K562 (cell line): ENCODE measurements around the gene ZNF549. TPM values are rescaled to one million over a fixed set of nuclear protein-coding genes. Genes with fewer than 3 reads are reported as not detected.
"Not testable (repeated sequence)": the region's sequence is repeated elsewhere in the genome, so short reads cannot be mapped to it uniquely, and the experiment has no call there.

Experiments used
- ATAC-seq: fragments of 200-7000 bp; cut with Tn5 transposase; 3 replicates; pipeline ENCODE4 v1.9.1; 2020; ENCODE audit warnings: moderate library complexity
- BruUV-seq: library from RNA; stranded (reverse); fragments of 400-500 nt; replicated peaks from 2 replicates; lab custom pipeline; 2021; lab: Mats Ljungman, UMichigan
- CTCF ChIA-PET: fragments of 300-600 bp; formaldehyde crosslinking; extraction: SDS; loops from one replicate; lab custom pipeline; 2021; ENCODE audit warnings: low intra/inter-chr PET ratio; lab: Yijun Ruan, JAX
- POLR2A ChIA-PET: fragments of 300-600, 350-650 bp; sonication (Branson Sonifier 250); formaldehyde crosslinking; extraction: SDS; loops from one replicate; lab custom pipeline; 2021; ENCODE audit warnings: antibody characterized with exemption, inconsistent platforms; lab: Yijun Ruan, JAX
- DNase-seq, 4 experiments: peaks; one replicate each; pipeline versions ENCODE4 v3.0.0 to v3.0.0-alpha.2; 2011 to 2018; ENCODE audit warnings: low spot score in 3 of 4, mixed read lengths in 3 of 4; ENCODE audit errors: extremely low read depth in 1 of 4
- FAIRE-seq: peaks from 2 replicates; lab custom pipeline; 2011; peaks lifted over from hg19 to GRCh38; lab: Jason Lieb, UNC
- H2AFZ ChIP-seq: 2 replicates; pipeline ENCODE4 v1.6.0; 2011; ENCODE audit warnings: low read depth, low read length, control low read depth, inconsistent platforms
- H3K27ac ChIP-seq: fragments of 200-600 bp; 3 replicates; pipeline ENCODE4 v1.8.0; 2011; ENCODE audit warnings: low read depth, mild to moderate bottlenecking, control low read depth, inconsistent platforms, low read length, moderate library complexity, mixed read lengths; ENCODE audit errors: extremely low read depth
- H3K27me3 ChIP-seq, 2 experiments: fragments of 300-600 bp in 1 of 2; 2 replicates in 1 of 2; 3 replicates in 1 of 2; pipeline versions ENCODE4 v1.6.0 to v1.8.0; 2011; ENCODE audit warnings: inconsistent platforms in 2 of 2, low read length in 2 of 2, mild to moderate bottlenecking in 1 of 2, mixed read lengths in 1 of 2, moderate library complexity in 1 of 2; ENCODE audit not compliant: control insufficient read depth in 2 of 2, insufficient read depth in 2 of 2
- H3K36me3 ChIP-seq: fragments of 300-600 bp; 3 replicates; pipeline ENCODE4 v1.8.0; 2011; ENCODE audit warnings: mild to moderate bottlenecking, low read length, inconsistent platforms; ENCODE audit not compliant: control insufficient read depth, insufficient read depth
- H3K4me1 ChIP-seq, 2 experiments: fragments of 200-600 bp in 1 of 2; replicated peaks in 1 of 2; 2 replicates in 1 of 2; 3 replicates in 1 of 2; pipeline versions ENCODE4 v1.5.1 to v1.8.0; 2011; ENCODE audit warnings: inconsistent platforms in 2 of 2, low read length in 2 of 2, mild to moderate bottlenecking in 1 of 2, mixed read lengths in 1 of 2, moderate library complexity in 1 of 2; ENCODE audit not compliant: control insufficient read depth in 2 of 2, insufficient read depth in 2 of 2
- H3K4me2 ChIP-seq: 2 replicates; pipeline ENCODE4 v1.6.1; 2011; ENCODE audit warnings: low read length, control low read depth, inconsistent platforms, mixed read lengths; ENCODE audit not compliant: insufficient read depth
- H3K4me3 ChIP-seq: fragments of 200-600 bp; sonication (generic), shearing (Covaris generic); 2 replicates; pipeline ENCODE4 v1.5.1; 2016; ENCODE audit warnings: control low read depth, inconsistent platforms
- H3K79me2 ChIP-seq: fragments of 200-600 bp; 3 replicates; pipeline ENCODE4 v1.8.0; 2011; ENCODE audit warnings: low read length, inconsistent platforms; ENCODE audit not compliant: control insufficient read depth, insufficient read depth
- H3K9ac ChIP-seq, 2 experiments: 2 replicates each; pipeline versions ENCODE4 v1.6.0 to v1.6.1; 2011; ENCODE audit warnings: low read depth in 2 of 2, low read length in 2 of 2, control low read depth in 1 of 2, inconsistent platforms in 1 of 2, mild to moderate bottlenecking in 1 of 2, mixed read lengths in 1 of 2; ENCODE audit not compliant: insufficient read depth in 1 of 2
- H3K9me1 ChIP-seq: one replicate; pipeline ENCODE4 v1.6.0; 2011; ENCODE audit warnings: inconsistent platforms, mild to moderate bottlenecking, low read length, moderate library complexity; ENCODE audit not compliant: control insufficient read depth, insufficient read depth
- H3K9me3 ChIP-seq: replicated peaks from 2 replicates; pipeline ENCODE4 v1.5.1; 2011; ENCODE audit warnings: low read depth, low read length, inconsistent platforms; ENCODE audit not compliant: control insufficient read depth, insufficient read depth
- H4K20me1 ChIP-seq: replicated peaks from 2 replicates; pipeline ENCODE4 v1.6.1; 2011; ENCODE audit warnings: low read length, inconsistent platforms, mixed read lengths; ENCODE audit not compliant: control insufficient read depth, insufficient read depth
- HDAC1 ChIP-seq, 2 experiments: fragments of 450-650 bp; IDR thresholded peaks; 2 replicates each; pipeline ENCODE4 v1.6.1; 2016 to 2017; ENCODE audit warnings: inconsistent platforms in 1 of 2, mild to moderate bottlenecking in 1 of 2, moderate library complexity in 1 of 2
- KDM1A ChIP-seq, 2 experiments: fragments of 450-650 bp; IDR thresholded peaks; 2 replicates each; pipeline ENCODE4 v1.6.1; 2016; ENCODE audit warnings: mild to moderate bottlenecking in 2 of 2
- RCOR1 ChIP-seq, 2 experiments: IDR thresholded peaks; 2 replicates each; pipeline ENCODE4 v1.6.1; 2012; ENCODE audit warnings: low read depth in 2 of 2, low read length in 2 of 2, borderline replicate concordance in 1 of 2, improper control_type of control experiment in 1 of 2
- WGBS: fragments of 100-300 bp; shearing (Covaris generic); methylation state at CpG from one replicate; pipeline ENCODE4 v1.1.6; 2016; ENCODE audit warnings: low coverage, mixed read lengths; ENCODE audit not compliant: insufficient coverage; ENCODE audit errors: missing lambda C conversion rate; 5-methylcytosine and 5-hydroxymethylcytosine counted together
- in situ Hi-C: fragments of 300-500 bp; cut with MboI; formaldehyde crosslinking; loops from 4 replicates; pipeline ENCODE4 v1.15.0; 2018; ENCODE audit warnings: inconsistent platforms, mixed read lengths
- intact Hi-C: fragments of 100-400 bp; cut with micrococcal nuclease; formaldehyde crosslinking; loops from 2 replicates; pipeline ENCODE4 v1.14.2; 2022
- polyA plus RNA-seq, 8 experiments: library from polyadenylated mRNA; depleted of rRNA in 4 of 8; stranded (reverse) in 5 of 8; unstranded in 3 of 8; fragments of >200 nt; fragmentation: Nextera tagmentation in 2 of 8; fragmentation: Illumina TruSeq in 1 of 8; extraction: Ambion mirVana in 2 of 8; extraction: Trizol in 1 of 8; gene quantifications; 2 replicates each; pipeline versions ENCODE4 v1.2.1 to v1.2.3, GENCODE V29; 2011 to 2014; ENCODE audit warnings: inconsistent platforms in 1 of 8, missing spikeins in 1 of 8
- total RNA-seq, 7 experiments: library from RNA; depleted of rRNA in 6 of 7; stranded (reverse); fragments of >200 nt in 6 of 7; fragmentation: Illumina TruSeq in 2 of 7; extraction: Trizol in 2 of 7; gene quantifications; 2 replicates each; pipeline versions ENCODE4 v1.2.1 to v1.2.3, GENCODE V29; 2011 to 2021; ENCODE audit warnings: low replicate concordance in 1 of 7

Gene ZNF549
- total and polyA plus RNA-seq, 9 of the 15 experiments (the other 6 are each of a cell fraction or from before 2014, with no cell fraction given): 0.03 to 0.68 (median 0.25) TPM

- H3K4me3 ChIP-seq: 0 out of 2 replicates have a peak overlapping the region, but pooled peaks have one; percentile 13
- H3K36me3 ChIP-seq, H2AFZ ChIP-seq, in situ Hi-C loops, H3K4me1 ChIP-seq, FAIRE-seq, H3K9me3 ChIP-seq, intact Hi-C loops, POLR2A ChIA-PET, ATAC-seq, H3K9ac ChIP-seq, DNase-seq, H3K27me3 ChIP-seq, H4K20me1 ChIP-seq, H3K79me2 ChIP-seq, CTCF ChIA-PET, H3K9me1 ChIP-seq, H3K27ac ChIP-seq: not testable (repeated sequence)
- H3K4me2 ChIP-seq: peak overlapping the region; percentile 55
- whole genome bisulfite sequencing: no CpG with 5 or more reads among the region's 1 CpG
- BruUV-seq: TSS peak; percentile 52
Observed at GRCh38 chr19:57488299-57488644, 38.9 kb upstream of the ZNF549 start.

- H3K4me1 ChIP-seq, H3K4me3 ChIP-seq, POLR2A ChIA-PET, H3K9me1 ChIP-seq, H3K4me2 ChIP-seq, H4K20me1 ChIP-seq, H3K9ac ChIP-seq, ATAC-seq, H2AFZ ChIP-seq, CTCF ChIA-PET, H3K27ac ChIP-seq, in situ Hi-C loops, H3K9me3 ChIP-seq, BruUV-seq, H3K36me3 ChIP-seq, H3K79me2 ChIP-seq, DNase-seq, FAIRE-seq, H3K27me3 ChIP-seq, intact Hi-C loops: not testable (repeated sequence)
- TF ChIP-seq KDM1A (IDR thresholded peaks at IDR 0.05): peak in 1 of 2 experiments; percentile 72; a peak in 1 of 4 replicates
- peak in 1 of 2 experiments; percentile 44; a peak in 1 of 4 replicates for TF ChIP-seq RCOR1 (IDR thresholded peaks at IDR 0.05; ENCODE audit: borderline replicate concordance in 1 of 2, low read depth in 2 of 2, low read length in 2 of 2)
- TF ChIP-seq HDAC1 (IDR thresholded peaks at IDR 0.05): peak in 1 of 2 experiments; percentile 41; a peak in 1 of 4 replicates
Observed at GRCh38 chr19:57499332-57499679, 27.9 kb upstream of the ZNF549 start.
